ENCODE results near the gene SYT15. TPM values are rescaled to one million over a fixed set of nuclear protein-coding genes. Genes with fewer than 3 reads are reported as not detected.

Gene SYT15
- total RNA-seq, 1 donor from 2014 or later: 1.2 TPM

- intact Hi-C loops (cut with micrococcal nuclease): no loop called here
These were observed 33.7 kb upstream of the SYT15 start for GRCh38 chr10:46544989-46545791.

DNA sequence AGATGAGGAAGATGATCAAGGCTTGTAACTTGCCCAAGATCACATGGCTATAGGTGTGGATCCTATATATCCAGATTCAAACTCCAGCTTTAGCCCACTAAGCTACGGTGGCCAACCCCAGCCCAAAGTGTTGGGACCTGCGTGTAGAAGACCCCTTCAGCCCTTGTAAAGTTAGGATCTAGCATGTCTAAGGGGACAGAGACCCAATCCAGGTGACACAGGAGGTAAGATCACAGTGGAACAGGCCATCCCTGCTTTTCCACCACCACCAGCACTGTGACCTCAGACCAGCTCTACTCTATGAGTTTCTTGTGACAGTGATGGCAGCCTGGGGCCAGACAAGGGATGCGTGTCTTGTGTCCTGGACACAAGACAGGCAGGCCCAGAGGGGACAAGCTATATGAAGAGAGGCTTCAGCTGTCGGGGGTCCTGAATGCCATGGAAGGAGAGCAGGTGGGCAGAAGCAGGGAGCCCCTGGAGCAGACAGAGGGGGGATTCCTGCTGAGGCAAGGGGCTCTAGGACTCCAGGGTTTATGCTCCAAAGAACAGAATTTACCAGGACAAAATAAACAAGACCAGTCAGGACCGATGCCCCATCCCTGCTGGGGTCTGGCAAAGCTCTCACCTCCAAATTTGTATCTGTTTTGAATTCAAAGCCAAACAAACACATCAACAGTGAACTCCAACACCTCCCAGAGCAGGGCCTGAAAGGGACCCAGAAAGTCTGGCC lies 32.9 kb upstream of the SYT15 start:
- intact Hi-C loops (cut with micrococcal nuclease): no loop called here

- intact Hi-C loops (cut with micrococcal nuclease): no loop called here
These were observed 32.1 kb upstream of the SYT15 start for GRCh38 chr10:46546591-46547540.

DNA sequence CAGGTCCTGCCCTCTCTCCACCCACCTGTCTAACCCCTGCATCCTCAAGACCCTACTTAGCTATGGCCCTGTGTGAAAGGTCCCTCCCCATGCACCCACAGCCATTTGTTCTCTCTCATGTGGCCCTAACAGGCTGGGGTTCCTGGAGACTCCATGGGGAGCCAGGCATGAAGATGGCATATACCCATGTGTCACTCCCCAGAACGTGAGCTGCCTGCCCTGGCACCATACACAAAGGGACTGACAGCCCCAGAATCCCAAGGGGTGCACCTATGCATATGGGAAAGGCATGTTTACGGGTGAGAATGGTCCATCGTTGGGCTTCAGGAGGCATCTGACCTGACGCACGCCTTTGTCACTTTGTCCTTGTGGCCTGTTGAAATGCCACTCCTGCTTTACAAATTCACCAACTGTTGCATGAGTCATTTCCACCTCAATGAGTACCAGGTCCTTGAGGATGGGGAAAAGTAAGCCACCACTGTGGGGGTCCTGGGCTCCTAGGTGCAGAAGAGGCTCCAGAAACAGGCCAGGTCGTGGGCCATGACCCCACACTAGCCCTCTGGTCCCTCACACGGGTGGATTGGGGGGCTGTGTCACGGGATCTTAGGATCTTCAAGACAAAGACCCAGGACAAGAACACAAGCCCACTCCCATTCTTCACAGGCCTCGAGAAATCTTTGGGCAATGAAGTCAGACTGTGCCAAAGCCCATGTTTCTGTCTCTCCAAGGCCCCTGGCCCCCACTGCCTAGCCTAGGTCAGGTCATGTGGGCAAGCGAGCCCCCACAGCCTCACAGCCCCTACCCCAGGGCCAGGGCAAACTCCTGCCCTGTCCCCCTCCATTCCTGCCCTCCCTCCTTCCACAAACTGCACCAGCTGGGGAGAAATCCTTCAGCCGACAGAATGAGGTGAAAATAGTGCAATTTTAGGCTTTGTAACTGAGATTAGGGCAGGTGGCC lies 31.1 kb upstream of the SYT15 start:
- intact Hi-C loops (cut with micrococcal nuclease): no loop called here

GRCh38 chr10:46548498-46549090 lies 30.3 kb upstream of the SYT15 start:
- intact Hi-C loops (cut with micrococcal nuclease): no loop called here

DNA sequence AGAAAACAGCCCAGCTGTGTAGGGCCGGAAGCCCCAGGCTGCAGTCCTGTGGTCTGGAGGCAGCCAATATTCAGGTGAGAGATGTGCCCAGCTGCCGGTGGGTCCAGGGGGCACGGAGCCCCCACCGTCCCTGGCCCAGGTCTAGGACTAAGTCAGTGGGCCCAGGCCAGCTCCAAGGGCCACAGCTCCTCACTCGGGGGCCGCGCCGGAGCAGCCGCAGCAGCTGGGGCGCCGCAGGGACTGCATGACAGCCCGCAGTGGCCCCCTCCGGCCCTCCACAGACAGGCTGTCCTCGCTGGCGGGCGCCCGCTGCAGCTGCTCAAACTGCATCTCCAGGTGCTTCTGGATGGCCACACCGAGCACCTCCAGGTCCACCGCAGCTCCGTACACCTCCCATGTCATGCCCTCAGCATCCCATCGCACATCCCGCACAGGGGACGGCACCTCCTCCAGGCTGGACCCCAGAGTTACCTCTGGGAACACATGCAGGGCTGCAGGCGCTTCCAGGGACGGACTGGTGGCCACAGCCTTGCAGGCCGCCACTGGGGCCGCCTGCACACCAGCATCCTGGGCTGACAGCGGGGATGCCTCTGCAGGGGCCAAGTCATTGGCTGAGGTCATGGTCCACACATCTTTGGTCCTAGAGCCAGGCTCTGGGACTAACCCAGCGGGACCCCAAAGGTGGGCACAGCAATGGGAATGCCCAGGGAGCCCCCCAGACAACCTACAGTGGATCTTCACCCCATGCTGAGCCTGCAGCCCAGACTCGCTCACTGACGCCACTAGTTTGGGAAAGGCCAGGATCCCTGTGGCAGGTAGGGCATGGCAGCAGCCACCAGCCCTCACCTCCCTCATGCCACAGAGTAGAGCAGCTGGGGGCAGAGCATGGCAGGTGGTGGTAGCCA lies 29.5 kb upstream of the SYT15 start:
- intact Hi-C loops (cut with micrococcal nuclease): no loop called here

DNA sequence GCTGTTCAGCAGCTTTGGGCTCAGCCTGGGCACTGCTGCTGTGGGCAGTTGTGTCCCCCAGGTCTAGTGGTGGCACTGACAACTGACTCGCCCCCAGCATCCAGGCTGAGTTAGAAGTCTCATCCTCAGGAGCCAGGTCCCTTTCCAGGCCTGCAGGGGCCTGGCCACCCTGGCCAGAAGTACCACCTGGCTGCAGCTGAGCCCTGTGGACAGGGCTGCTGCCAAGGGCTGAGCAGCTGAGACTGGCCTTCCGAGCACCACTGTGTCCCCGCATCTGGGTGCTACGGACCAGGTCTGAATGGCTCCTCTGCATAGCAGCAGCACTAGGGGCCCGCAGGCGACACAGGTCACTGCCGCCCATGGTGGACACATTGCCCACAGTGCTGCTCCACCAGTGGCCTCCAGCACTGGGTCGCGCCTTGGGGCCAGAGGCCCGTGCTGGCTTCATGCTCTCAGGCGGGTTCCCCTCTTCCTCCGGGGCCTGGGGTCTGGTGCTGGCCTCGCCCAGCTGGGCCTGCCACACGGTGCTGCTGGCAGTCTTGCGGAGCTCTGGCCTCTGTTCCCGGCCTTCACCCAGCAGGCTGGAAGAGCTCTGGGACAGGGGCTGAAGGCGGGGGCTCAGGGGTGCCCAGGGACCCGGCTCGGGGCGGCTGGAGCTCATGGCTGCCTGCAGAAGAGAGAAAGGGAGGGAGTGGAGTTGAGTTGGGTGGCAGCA lies 28.7 kb upstream of the SYT15 start:
- intact Hi-C loops (cut with micrococcal nuclease): no loop called here

DNA sequence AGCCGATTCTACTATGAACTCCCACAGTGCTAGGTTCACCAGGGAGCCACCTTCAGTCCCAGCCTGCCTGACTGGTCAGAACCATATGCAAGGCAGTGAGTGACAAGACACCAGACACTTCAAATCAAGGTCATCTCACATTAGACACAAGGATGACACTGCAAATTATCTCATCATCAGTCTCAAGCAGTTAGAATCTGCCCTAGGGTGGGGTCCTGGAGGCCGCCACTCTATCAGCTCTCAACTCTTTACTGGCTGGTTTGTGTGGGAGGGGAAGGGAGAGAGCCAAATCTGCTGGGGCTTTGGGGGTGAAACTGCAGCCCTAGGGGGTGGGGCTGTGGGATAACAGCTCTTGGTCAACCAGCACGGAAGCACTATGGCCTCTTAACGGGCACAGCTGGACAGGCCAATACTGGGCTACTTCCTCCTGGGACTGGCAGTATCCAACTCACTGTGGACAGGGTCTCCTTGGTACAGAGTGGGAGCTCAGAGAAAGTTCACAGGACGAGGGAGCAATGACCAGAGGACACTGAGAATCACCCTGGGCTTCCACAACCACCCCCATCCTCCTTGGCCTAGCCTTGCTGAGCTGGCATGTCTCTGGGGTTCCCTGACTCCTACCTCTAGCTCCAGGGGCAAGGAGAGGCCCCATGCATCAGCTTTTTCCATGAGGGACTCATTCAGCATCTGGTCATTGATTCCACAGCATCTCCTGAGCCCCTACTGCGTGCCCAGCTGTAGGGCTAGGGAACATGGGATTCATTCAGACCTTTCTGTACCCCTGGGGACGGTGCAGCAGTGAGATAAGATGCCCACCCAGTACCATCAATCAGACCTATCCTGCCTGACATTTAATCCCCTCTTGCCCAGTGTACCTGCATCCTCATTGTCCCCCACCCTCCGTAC lies 27.9 kb upstream of the SYT15 start:
- intact Hi-C loops (cut with micrococcal nuclease): no loop called here

- intact Hi-C loops (cut with micrococcal nuclease): no loop called here
These were observed 27.0 kb upstream of the SYT15 start for GRCh38 chr10:46551701-46552525.

GRCh38 chr10:46552526-46553237 lies 26.2 kb upstream of the SYT15 start:
- intact Hi-C loops (cut with micrococcal nuclease): no loop called here

DNA sequence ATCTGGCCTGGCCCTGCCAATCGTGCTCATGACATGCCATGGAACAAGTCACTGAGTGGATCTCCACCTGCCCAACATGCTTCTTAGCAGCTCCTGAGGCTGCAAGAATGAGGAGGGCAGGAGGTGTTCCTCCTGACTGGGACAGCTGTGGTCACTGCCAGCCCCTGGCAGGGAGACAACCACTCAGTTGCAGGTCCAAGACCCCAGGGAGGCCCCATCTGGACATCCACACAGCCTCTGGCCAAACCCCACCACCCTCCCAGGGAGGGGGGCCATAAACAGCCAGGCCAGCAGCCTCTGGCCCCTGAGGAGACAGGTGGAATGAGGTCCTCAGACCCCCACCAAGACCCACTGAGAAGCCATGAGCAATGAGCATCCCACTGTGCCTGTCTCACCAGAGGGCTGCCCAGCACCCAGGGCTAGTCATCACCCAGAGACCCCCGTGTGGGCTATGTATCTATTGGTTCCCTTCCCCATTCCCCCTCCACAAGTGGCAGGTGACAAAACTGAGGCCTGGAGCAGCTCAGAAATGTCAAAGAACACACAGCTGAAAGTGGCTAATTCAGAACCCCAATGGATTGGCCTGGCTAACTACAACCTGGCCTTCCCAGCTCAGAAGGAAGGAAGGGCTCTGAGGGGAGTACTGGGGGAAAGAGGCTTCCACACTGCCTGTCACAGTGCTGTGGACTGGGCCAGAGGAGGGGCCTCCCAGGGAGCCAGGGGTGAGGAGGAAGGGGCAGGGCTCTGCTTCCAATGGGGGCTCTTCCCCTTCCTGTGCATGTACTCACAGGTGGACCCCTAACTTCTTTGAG lies 25.5 kb upstream of the SYT15 start:
- intact Hi-C loops (cut with micrococcal nuclease): no loop called here

GRCh38 chr10:46554166-46554781 lies 24.7 kb upstream of the SYT15 start:
- intact Hi-C loops (cut with micrococcal nuclease): no loop called here

- intact Hi-C loops (cut with micrococcal nuclease): no loop called here
These were observed 23.6 kb upstream of the SYT15 start for GRCh38 chr10:46555366-46555712.

DNA sequence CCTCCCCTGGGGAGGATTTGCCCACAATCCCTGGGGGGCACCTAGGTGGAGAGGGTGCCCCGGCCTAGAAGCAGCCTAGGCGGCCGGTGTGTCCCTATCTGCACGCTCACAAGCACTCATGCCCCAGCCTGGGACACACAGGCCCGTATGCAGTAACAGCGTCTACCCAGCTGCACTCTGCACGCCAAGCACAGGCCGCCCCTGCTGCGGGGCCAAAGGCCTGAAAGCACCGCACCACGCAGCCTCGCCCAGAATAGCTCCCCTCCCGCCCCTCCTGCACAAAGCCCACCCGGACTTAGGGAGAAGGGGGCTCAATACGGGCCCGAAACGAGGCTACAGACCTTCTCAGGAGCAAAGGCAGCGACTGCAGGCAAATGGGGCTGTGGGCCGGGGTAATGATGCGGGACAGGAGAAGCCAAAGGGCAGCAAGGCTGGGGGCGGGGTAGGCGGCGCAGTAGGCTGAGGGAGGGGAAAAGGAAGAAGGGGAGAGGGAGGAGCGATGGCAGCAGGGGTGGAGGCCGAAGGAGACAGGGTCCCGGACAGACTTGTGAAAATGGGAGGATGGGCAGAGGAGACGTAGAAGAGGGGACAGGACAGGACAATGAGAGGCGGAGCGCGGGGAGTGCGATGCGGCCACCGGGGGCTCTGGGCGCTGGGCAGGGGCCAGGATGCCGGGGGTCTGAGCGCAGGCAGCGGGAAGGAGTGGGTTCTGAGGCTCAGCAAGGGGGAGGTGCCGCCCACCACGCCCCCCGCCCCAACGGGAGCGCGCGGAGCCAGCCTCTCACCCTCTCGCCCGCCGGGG lies 23.0 kb upstream of the SYT15 start:
- intact Hi-C loops (cut with micrococcal nuclease): no loop called here
